Measurements from ENCODE around the gene TMEM94. TPM values are rescaled to one million over a fixed set of nuclear protein-coding genes. Genes with fewer than 3 reads are reported as not detected.
A peak's percentile ranks its signal among the peaks of the same experiment; 100 is the strongest.
"Not testable (repeated sequence)": the region's sequence is repeated elsewhere in the genome, so short reads cannot be mapped to it uniquely, and the experiment has no call there.

TMEM94 gene
- total and polyA plus RNA-seq, 2 of the 13 experiments (the other 11 are each of a cell fraction or from before 2014, with no cell fraction given): 32.6 to 134 TPM

- POLR2A ChIA-PET: no interaction called here
- ATAC-seq (no peak), FAIRE-seq (no peak), DNase-seq (ENCODE audit: low spot score) (no peak)
- Histone ChIP-seq H3K27me3 (ENCODE audit: control insufficient read depth in 1 of 2, insufficient read depth in 2 of 2, low read length in 2 of 2) (no peaks in the 10 kb centered on the region; a peak in 1 of 5 replicates), H3K79me2 (ENCODE audit: insufficient read depth, low read length) (peaks cover 8% of the 10 kb centered on the region), H3K27ac (ENCODE audit: extremely low read length, insufficient read depth, low read length) (no peak overlapping the region), H3K4me3 (replicated peaks in 1 of 3; ENCODE audit: insufficient read depth in 1 of 3, low read depth in 2 of 3, low read length in 3 of 3) (no peak overlapping the region), H3K9me3 (ENCODE audit: low read length) (no peaks in the 10 kb centered on the region), H3K36me3 (replicated peaks in 1 of 2; ENCODE audit: control insufficient read depth in 1 of 2, insufficient read depth in 2 of 2, low read length in 2 of 2) (peaks cover 7 to 31% of the 10 kb centered on the region in 2 experiments; a peak in 4 of 5 replicates), H4K20me1 (ENCODE audit: insufficient read depth, low read length) (0 out of 2 replicates have a peak, but pooled peaks cover 4% of the 10 kb centered on the region), H3K4me2 (ENCODE audit: low read depth, low read length) (no peak overlapping the region), H2AFZ (ENCODE audit: low read length) (no peak overlapping the region), H3K4me1 (ENCODE audit: insufficient read depth, low read length) (peaks cover 21% of the 10 kb centered on the region), H3K9ac (ENCODE audit: insufficient read depth, low read depth, low read length) (no peak overlapping the region)
- intact Hi-C loops (cut with micrococcal nuclease; ENCODE audit: unreplicated experiment) (no loop called here), in situ Hi-C loops (cut with HindIII; ENCODE audit: extremely low pct_ligation_motif_present, low pct_unique_long_range_greater_than_20kb) (no loop called here)
- BruUV-seq (replicated peaks): no TSS peak
- CTCF ChIA-PET (ENCODE audit: low intra/inter-chr PET ratio, low total read pairs): no interaction called here
- WGBS (ENCODE audit: low lambda C conversion rate): 99% methylated on average over 9 of the region's 9 CpGs
- TF ChIP-seq, protein P1, sequence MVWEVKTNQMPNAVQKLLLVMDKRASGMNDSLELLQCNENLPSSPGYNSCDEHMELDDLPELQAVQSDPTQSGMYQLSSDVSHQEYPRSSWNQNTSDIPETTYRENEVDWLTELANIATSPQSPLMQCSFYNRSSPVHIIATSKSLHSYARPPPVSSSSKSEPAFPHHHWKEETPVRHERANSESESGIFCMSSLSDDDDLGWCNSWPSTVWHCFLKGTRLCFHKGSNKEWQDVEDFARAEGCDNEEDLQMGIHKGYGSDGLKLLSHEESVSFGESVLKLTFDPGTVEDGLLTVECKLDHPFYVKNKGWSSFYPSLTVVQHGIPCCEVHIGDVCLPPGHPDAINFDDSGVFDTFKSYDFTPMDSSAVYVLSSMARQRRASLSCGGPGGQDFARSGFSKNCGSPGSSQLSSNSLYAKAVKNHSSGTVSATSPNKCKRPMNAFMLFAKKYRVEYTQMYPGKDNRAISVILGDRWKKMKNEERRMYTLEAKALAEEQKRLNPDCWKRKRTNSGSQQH (CRISPR knock-in tag; IDR thresholded peaks at IDR 0.05; ENCODE audit: low read depth): no peak
- TF ChIP-seq ZKSCAN1 (IDR thresholded peaks at IDR 0.05; ENCODE audit: low read length) (peak; percentile 66; the same call in 1 of the 2 replicates), ETV5 (CRISPR knock-in tag; IDR thresholded peaks at IDR 0.05; ENCODE audit: borderline replicate concordance) (no peak)
Observed at GRCh38 chr17:75518983-75519537, 62.6 kb downstream of the TMEM94 start.

DNA sequence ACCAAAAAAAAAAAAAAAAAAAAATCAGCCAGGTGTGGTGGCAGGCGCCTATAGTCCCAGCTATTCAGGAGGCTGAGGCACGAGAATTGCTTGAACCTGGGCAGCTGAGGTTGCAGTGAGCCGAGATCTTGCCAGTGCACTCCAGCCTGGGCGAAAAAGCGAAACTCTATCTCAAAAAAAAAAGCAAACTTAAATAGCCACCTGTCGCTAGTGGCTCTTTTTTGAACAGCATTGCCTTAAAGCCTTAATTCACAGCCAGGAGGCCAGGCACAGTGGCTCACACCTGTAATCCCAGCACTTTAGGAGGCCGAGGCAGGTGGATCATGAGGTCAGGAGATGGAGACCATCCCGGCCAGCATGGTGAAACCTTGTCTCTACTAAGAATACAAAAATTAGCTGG lies 64.0 kb downstream of the TMEM94 start:
- H3K4me1 ChIP-seq (ENCODE audit: insufficient read depth, low read length): peaks cover 25% of the 10 kb centered on the region
- DNase-seq (ENCODE audit: low spot score); H3K9me3 ChIP-seq (ENCODE audit: low read length); in situ Hi-C loops (cut with HindIII; ENCODE audit: extremely low pct_ligation_motif_present, low pct_unique_long_range_greater_than_20kb); CTCF ChIA-PET (ENCODE audit: low intra/inter-chr PET ratio, low total read pairs); H4K20me1 ChIP-seq (ENCODE audit: insufficient read depth, low read length); H3K4me3 ChIP-seq (replicated peaks in 1 of 3; ENCODE audit: insufficient read depth in 1 of 3, low read depth in 2 of 3, low read length in 3 of 3); intact Hi-C loops (cut with micrococcal nuclease; ENCODE audit: unreplicated experiment); H3K27me3 ChIP-seq (ENCODE audit: control insufficient read depth in 1 of 2, insufficient read depth in 2 of 2, low read length in 2 of 2); BruUV-seq (replicated peaks); H3K27ac ChIP-seq (ENCODE audit: extremely low read length, insufficient read depth, low read length); H3K9ac ChIP-seq (ENCODE audit: insufficient read depth, low read depth, low read length); FAIRE-seq; H2AFZ ChIP-seq (ENCODE audit: low read length); ATAC-seq; H3K79me2 ChIP-seq (ENCODE audit: insufficient read depth, low read length); H3K4me2 ChIP-seq (ENCODE audit: low read depth, low read length): not testable (repeated sequence)
- POLR2A ChIA-PET: interaction anchor here (1.3 to 1.5 kb wide), 2 partner anchors 9 to 59 kb away, joined by 3 read pairs; no protein-coding TSS in a partner anchor
- WGBS (ENCODE audit: low lambda C conversion rate): 96% methylated on average over 8 of the region's 8 CpGs
- H3K36me3 ChIP-seq (replicated peaks in 1 of 2; ENCODE audit: control insufficient read depth in 1 of 2, insufficient read depth in 2 of 2, low read length in 2 of 2): peaks cover 7 to 31% of the 10 kb centered on the region in 2 experiments; a peak in 4 of 5 replicates

All from HepG2 (cell line).